Stimulated activated CD4-positive, alpha-beta T cell treated with anti-CD3 and anti-CD28 coated beads, TNF-alpha, amount 100 ng/mL, for 48 hours (primary cell): ENCODE data around the gene USP37.
A peak's percentile ranks its signal among the peaks of the same experiment; 100 is the strongest.

Source experiments
- DNase-seq, 3 donors: peaks; one replicate each; pipeline ENCODE4 v3.0.0-alpha.2; 2020; ENCODE audit warnings: low read depth in 3 of 3

The USP37 gene

GRCh38 chr2:218429911-218430692 lies 138.0 kb downstream of the USP37 start:
- no peak for DNase-seq

- DNase-seq, result no peak
Observed at GRCh38 chr2:218428846-218429558, 139.1 kb downstream of the USP37 start.

- no peak for DNase-seq
Observed at GRCh38 chr2:218427741-218428140, 140.4 kb downstream of the USP37 start.

- no peak for DNase-seq
Observed at GRCh38 chr2:218425531-218425930, 142.6 kb downstream of the USP37 start.

- no peak for DNase-seq
Observed at GRCh38 chr2:218423584-218423983, 144.6 kb downstream of the USP37 start.

GRCh38 chr2:218422403-218423086 lies 145.6 kb downstream of the USP37 start:
- no peak for DNase-seq

GRCh38 chr2:218421027-218421426 lies 147.1 kb downstream of the USP37 start:
- DNase-seq, result no peak

- no peak for DNase-seq
Observed at GRCh38 chr2:218419630-218420216, 148.4 kb downstream of the USP37 start.

- no peak for DNase-seq
Observed at GRCh38 chr2:218418717-218419458, 149.3 kb downstream of the USP37 start, which contains the start of gene VIL1. Gene VIL1, plus strand, starts transcription at chr2:218419123. Its CDS starts 4,656 bp downstream, at chr2:218423779.

GRCh38 chr2:218418321-218418716 lies 149.8 kb downstream of the USP37 start:
- no peak for DNase-seq

- no peak for DNase-seq
Observed at GRCh38 chr2:218407717-218408116, 160.4 kb downstream of the USP37 start.

GRCh38 chr2:218406949-218407618 lies 161.1 kb downstream of the USP37 start:
- peak in 2 of 3 donors; percentile 18 to 51 for DNase-seq

- DNase-seq, result peak; percentile 90 to 95 (median 91)
Observed at GRCh38 chr2:218406209-218406948, 161.8 kb downstream of the USP37 start.

- no peak for DNase-seq
Observed at GRCh38 chr2:218405746-218406208, 162.4 kb downstream of the USP37 start.

GRCh38 chr2:218405086-218405745 lies 162.9 kb downstream of the USP37 start:
- no peak for DNase-seq

GRCh38 chr2:218404351-218405085 lies 163.6 kb downstream of the USP37 start:
- DNase-seq, result no peak

- DNase-seq, result no peak
Observed at GRCh38 chr2:218403810-218404209, 164.3 kb downstream of the USP37 start.

GRCh38 chr2:218402911-218403411 lies 165.2 kb downstream of the USP37 start:
- DNase-seq, result no peak
